GM13976 (cell line): Measurements from ENCODE around the gene NT5DC2.

Experiments used
- DNase-seq: peaks from one replicate; pipeline ENCODE4 v3.0.0; 2012; ENCODE audit warnings: low spot score
- CTCF ChIP-seq: IDR thresholded peaks from 2 replicates; pipeline ENCODE4 v1.5.1; 2012; ENCODE audit warnings: borderline replicate concordance, mild to moderate bottlenecking; ENCODE audit not compliant: insufficient read depth; ENCODE audit errors: extremely low read depth, missing control alignments, control extremely low read depth
- in situ Hi-C: fragments of 300-500 bp; cut with MboI; formaldehyde crosslinking; loops from one replicate; pipeline ENCODE4 v1.12.0; 2022; ENCODE audit warnings: low sequenced_read_pairs, mixed read lengths, inconsistent platforms; ENCODE audit not compliant: unreplicated experiment

NT5DC2 gene

DNA sequence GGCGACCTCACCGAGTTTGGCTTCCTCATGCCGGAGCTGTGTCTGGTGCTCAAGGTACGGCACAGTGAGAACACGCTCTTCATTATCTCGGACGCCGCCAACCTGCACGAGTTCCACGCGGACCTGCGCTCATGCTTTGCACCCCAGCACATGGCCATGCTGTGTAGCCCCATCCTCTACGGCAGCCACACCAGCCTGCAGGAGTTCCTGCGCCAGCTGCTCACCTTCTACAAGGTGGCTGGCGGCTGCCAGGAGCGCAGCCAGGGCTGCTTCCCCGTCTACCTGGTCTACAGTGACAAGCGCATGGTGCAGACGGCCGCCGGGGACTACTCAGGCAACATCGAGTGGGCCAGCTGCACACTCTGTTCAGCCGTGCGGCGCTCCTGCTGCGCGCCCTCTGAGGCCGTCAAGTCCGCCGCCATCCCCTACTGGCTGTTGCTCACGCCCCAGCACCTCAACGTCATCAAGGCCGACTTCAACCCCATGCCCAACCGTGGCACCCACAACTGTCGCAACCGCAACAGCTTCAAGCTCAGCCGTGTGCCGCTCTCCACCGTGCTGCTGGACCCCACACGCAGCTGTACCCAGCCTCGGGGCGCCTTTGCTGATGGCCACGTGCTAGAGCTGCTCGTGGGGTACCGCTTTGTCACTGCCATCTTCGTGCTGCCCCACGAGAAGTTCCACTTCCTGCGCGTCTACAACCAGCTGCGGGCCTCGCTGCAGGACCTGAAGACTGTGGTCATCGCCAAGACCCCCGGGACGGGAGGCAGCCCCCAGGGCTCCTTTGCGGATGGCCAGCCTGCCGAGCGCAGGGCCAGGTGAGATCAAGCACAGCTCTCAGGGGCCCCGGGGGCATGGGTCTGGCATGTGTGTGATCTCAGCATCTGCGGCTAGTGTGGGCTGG is 45.6 kb downstream of the NT5DC2 start:
- no peak for TF ChIP-seq CTCF
- no peak for DNase-seq
- in situ Hi-C loops = no loop called here

DNA sequence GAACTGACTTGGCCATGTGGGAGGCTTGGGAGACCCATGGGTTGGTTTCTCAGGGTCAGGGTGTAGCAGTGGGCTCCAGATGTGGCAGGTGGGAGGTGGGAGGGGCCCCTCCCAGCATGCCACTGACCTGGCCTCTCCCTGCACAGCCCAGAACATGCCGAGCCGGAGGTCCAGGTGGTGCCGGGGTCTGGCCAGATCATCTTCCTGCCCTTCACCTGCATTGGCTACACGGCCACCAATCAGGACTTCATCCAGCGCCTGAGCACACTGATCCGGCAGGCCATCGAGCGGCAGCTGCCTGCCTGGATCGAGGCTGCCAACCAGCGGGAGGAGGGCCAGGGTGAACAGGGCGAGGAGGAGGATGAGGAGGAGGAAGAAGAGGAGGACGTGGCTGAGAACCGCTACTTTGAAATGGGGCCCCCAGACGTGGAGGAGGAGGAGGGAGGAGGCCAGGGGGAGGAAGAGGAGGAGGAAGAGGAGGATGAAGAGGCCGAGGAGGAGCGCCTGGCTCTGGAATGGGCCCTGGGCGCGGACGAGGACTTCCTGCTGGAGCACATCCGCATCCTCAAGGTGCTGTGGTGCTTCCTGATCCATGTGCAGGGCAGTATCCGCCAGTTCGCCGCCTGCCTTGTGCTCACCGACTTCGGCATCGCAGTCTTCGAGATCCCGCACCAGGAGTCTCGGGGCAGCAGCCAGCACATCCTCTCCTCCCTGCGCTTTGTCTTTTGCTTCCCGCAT is 46.4 kb downstream of the NT5DC2 start:
- no peak for DNase-seq
- in situ Hi-C loops = no loop called here
- no peak for TF ChIP-seq CTCF

DNA sequence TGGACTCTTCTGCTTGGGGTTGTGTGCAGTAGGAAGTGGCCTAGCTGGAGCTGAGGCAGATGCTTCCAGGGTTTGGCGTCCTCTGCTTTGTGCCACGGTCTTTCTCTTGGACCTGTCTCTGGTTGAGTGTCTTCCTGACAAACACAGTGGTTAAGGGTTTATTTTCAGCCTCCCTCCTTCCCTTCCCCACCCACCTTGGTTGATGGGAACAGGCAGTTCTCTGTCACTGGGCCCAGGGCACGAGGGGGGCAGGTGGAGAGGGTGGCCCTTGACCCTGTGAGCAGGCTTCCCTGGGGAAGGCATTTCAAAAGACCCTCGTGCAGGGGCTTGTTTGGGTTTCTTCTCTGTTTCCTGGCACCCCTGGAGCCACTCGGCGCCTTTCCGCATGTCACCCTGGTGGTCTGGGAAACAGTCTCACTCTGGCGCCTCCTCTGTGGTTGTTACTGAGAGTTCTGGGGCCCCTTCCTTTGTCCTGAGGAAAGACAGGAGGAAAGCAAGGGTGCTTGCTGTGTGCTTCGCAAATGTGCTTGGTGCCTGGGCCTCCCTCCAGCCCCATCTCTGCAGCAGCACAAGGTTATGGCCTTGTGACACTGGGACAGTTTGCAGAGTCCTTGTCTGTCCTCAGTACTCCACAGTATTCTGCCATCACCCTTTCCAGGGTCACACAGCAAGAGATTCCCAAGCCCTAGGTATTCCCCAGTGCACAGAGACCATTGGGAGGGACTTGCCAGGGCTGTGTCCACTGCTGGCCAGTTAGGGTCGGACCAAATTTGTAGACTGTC is 48.8 kb downstream of the NT5DC2 start:
- TF ChIP-seq CTCF = no peak
- in situ Hi-C loops = no loop called here
- no peak for DNase-seq

GRCh38 chr3:52483577-52484381 is 49.9 kb downstream of the NT5DC2 start:
- in situ Hi-C loops = no loop called here
- no peak for DNase-seq
- no peak for TF ChIP-seq CTCF

DNA sequence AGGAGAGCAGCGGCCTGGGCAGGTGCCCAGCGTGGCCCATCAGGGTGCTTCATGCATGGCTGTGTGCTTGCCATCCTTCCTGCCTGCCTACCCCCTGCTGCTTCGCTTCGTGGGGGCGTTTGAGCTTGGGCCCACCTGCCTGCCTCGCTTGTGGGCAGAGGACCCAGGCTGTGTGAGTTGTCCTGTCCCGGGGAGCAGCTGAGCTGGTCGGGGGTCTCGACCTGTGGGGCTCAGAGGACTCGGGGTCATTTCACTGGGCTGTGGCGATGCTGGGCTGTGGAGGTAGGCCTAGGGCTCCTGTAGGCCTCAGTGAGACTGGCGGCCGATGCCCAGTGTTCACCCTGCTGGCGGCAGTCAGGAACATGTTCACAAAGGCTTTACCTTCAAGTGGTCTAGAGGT is 50.6 kb downstream of the NT5DC2 start:
- no peak for DNase-seq
- in situ Hi-C loops = no loop called here
- no peak for TF ChIP-seq CTCF

GRCh38 chr3:52481819-52482521 is 51.7 kb downstream of the NT5DC2 start:
- no peak for DNase-seq
- peak; percentile 37 for TF ChIP-seq CTCF
- in situ Hi-C loops = no loop called here
